ENCODE measurements around the gene GNPDA1. TPM values are rescaled to one million over a fixed set of nuclear protein-coding genes. Genes with fewer than 3 reads are reported as not detected.
"Not testable (repeated sequence)": the region's sequence is repeated elsewhere in the genome, so short reads cannot be mapped to it uniquely, and the experiment has no call there.

GNPDA1 gene
- total RNA-seq, 1 donor: 56.5 TPM

- Histone ChIP-seq H3K9me3 (ENCODE audit: low read depth, low read length) (no peaks in the 10 kb centered on the region), H4K20me1 (ENCODE audit: insufficient read depth, low read length) (no peaks in the 10 kb centered on the region), H2AFZ (ENCODE audit: low read length) (no peak overlapping the region), H3K79me2 (ENCODE audit: insufficient read depth, low read length) (no peaks in the 10 kb centered on the region), H3K36me3 (ENCODE audit: insufficient read depth, low read length) (no peaks in the 10 kb centered on the region), H3K27me3 (ENCODE audit: insufficient read depth, low read length) (no peaks in the 10 kb centered on the region), H3K4me1 (ENCODE audit: insufficient read depth, low read length) (no peaks in the 10 kb centered on the region), H3K4me3 (ENCODE audit: insufficient read depth, low read length) (no peak overlapping the region), H3K4me2 (ENCODE audit: insufficient read depth, low read length) (no peak overlapping the region), H3K27ac (ENCODE audit: low read depth, low read length) (no peak overlapping the region)
- no peak for DNase-seq (ENCODE audit: insufficient read length, low spot score, missing footprints)
- no peak for TF ChIP-seq CTCF (IDR thresholded peaks at IDR 0.05; ENCODE audit: extremely low read depth, low read depth, low read length)
These were observed 25.9 kb upstream of the GNPDA1 start for GRCh38 chr5:142038735-142039134.

GRCh38 chr5:142037599-142037998, 24.8 kb upstream of the GNPDA1 start:
- H3K4me1 ChIP-seq (ENCODE audit: insufficient read depth, low read length); H3K79me2 ChIP-seq (ENCODE audit: insufficient read depth, low read length); DNase-seq (ENCODE audit: insufficient read length, low spot score, missing footprints); H3K9me3 ChIP-seq (ENCODE audit: low read depth, low read length); H4K20me1 ChIP-seq (ENCODE audit: insufficient read depth, low read length); H3K4me3 ChIP-seq (ENCODE audit: insufficient read depth, low read length); H3K36me3 ChIP-seq (ENCODE audit: insufficient read depth, low read length); H2AFZ ChIP-seq (ENCODE audit: low read length); H3K4me2 ChIP-seq (ENCODE audit: insufficient read depth, low read length); H3K27ac ChIP-seq (ENCODE audit: low read depth, low read length); H3K27me3 ChIP-seq (ENCODE audit: insufficient read depth, low read length): not testable (repeated sequence)

- Histone ChIP-seq H4K20me1 (ENCODE audit: insufficient read depth, low read length) (no peaks in the 10 kb centered on the region), H3K4me1 (ENCODE audit: insufficient read depth, low read length) (no peaks in the 10 kb centered on the region), H3K79me2 (ENCODE audit: insufficient read depth, low read length) (no peaks in the 10 kb centered on the region), H3K4me2 (ENCODE audit: insufficient read depth, low read length) (no peak overlapping the region), H3K27ac (ENCODE audit: low read depth, low read length) (no peak overlapping the region), H3K9me3 (ENCODE audit: low read depth, low read length) (no peaks in the 10 kb centered on the region), H3K36me3 (ENCODE audit: insufficient read depth, low read length) (no peaks in the 10 kb centered on the region), H3K4me3 (ENCODE audit: insufficient read depth, low read length) (no peak overlapping the region), H3K27me3 (ENCODE audit: insufficient read depth, low read length) (peaks cover 8% of the 10 kb centered on the region), H2AFZ (ENCODE audit: low read length) (no peak overlapping the region)
- TF ChIP-seq CTCF (IDR thresholded peaks at IDR 0.05; ENCODE audit: extremely low read depth, low read depth, low read length): no peak
- no peak for DNase-seq (ENCODE audit: insufficient read length, low spot score, missing footprints)
These were observed 24.1 kb upstream of the GNPDA1 start for GRCh38 chr5:142036918-142037317.

GRCh38 chr5:142034994-142035393, 22.2 kb upstream of the GNPDA1 start:
- Histone ChIP-seq H2AFZ (ENCODE audit: low read length) (no peak overlapping the region), H3K27ac (ENCODE audit: low read depth, low read length) (no peak overlapping the region), H4K20me1 (ENCODE audit: insufficient read depth, low read length) (no peaks in the 10 kb centered on the region), H3K36me3 (ENCODE audit: insufficient read depth, low read length) (no peaks in the 10 kb centered on the region), H3K79me2 (ENCODE audit: insufficient read depth, low read length) (no peaks in the 10 kb centered on the region), H3K4me3 (ENCODE audit: insufficient read depth, low read length) (no peak overlapping the region), H3K4me1 (ENCODE audit: insufficient read depth, low read length) (no peaks in the 10 kb centered on the region), H3K9me3 (ENCODE audit: low read depth, low read length) (no peaks in the 10 kb centered on the region), H3K27me3 (ENCODE audit: insufficient read depth, low read length) (peaks cover 19% of the 10 kb centered on the region), H3K4me2 (ENCODE audit: insufficient read depth, low read length) (no peak overlapping the region)
- no peak for DNase-seq (ENCODE audit: insufficient read length, low spot score, missing footprints)
- no peak for TF ChIP-seq CTCF (IDR thresholded peaks at IDR 0.05; ENCODE audit: extremely low read depth, low read depth, low read length)

- not testable (repeated sequence) for DNase-seq (ENCODE audit: insufficient read length, low spot score, missing footprints); H4K20me1 ChIP-seq (ENCODE audit: insufficient read depth, low read length); H3K9me3 ChIP-seq (ENCODE audit: low read depth, low read length); H3K4me2 ChIP-seq (ENCODE audit: insufficient read depth, low read length); H3K79me2 ChIP-seq (ENCODE audit: insufficient read depth, low read length); H3K4me3 ChIP-seq (ENCODE audit: insufficient read depth, low read length); H2AFZ ChIP-seq (ENCODE audit: low read length); H3K36me3 ChIP-seq (ENCODE audit: insufficient read depth, low read length); H3K27ac ChIP-seq (ENCODE audit: low read depth, low read length); H3K4me1 ChIP-seq (ENCODE audit: insufficient read depth, low read length)
- peaks cover 19% of the 10 kb centered on the region for H3K27me3 ChIP-seq (ENCODE audit: insufficient read depth, low read length)
These were observed 21.1 kb upstream of the GNPDA1 start for GRCh38 chr5:142033632-142034567.

Measured in osteoblast (primary cell).